Hepatic stellate cell (primary cell): ENCODE data around the gene ATXN2.
"Not testable (repeated sequence)": the region's sequence is repeated elsewhere in the genome, so short reads cannot be mapped to it uniquely, and the experiment has no call there.

Source experiments
- DNase-seq: peaks from one replicate; pipeline ENCODE4 v3.0.0; 2011; ENCODE audit warnings: low spot score

The ATXN2 gene

GRCh38 chr12:111599453-111600204 is 514 bp upstream of the ATXN2 start:
- peak; percentile 95 for DNase-seq

DNA sequence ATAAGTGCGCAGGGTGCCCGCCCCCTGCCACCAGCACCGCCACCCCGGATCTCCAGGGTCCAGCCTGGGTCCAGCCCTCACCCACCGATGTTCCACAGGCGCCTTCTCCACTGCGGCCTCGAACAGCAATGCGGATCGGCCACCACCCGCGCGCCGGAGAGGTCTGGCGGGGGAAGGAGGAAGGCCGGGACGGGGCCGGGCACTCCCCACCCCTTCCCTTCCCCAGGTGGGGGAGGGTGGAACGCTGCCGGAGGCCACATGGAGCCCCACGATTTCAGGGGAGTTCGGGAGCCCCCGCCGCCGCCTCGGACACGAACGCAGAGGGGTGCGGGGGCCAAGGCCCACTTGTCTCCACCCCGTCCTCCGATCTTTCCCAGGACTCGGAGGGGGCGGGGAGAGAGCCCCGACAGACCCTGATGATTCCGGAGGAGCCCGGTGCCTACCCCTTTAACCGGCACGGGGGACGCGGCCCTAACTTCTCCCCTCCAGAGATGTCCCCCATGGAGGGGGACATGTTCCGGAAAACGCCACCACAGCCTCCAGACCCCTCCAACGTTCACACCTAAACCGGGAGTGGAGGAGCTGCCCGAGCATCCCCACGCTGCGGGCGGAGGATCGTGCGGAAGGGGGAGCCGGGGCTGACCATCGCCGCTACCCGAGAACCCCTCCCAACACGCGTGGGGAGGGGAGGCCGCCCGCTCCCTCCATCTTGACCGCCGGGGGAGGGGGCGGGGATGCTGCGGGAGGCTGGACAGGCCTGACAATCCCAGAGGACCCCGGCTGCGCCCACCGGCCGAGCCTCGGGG is 1.1 kb downstream of the ATXN2 start:
- peak; percentile 56 for DNase-seq

GRCh38 chr12:111596985-111597830 is 1.9 kb downstream of the ATXN2 start:
- peak; percentile 72 for DNase-seq

DNA sequence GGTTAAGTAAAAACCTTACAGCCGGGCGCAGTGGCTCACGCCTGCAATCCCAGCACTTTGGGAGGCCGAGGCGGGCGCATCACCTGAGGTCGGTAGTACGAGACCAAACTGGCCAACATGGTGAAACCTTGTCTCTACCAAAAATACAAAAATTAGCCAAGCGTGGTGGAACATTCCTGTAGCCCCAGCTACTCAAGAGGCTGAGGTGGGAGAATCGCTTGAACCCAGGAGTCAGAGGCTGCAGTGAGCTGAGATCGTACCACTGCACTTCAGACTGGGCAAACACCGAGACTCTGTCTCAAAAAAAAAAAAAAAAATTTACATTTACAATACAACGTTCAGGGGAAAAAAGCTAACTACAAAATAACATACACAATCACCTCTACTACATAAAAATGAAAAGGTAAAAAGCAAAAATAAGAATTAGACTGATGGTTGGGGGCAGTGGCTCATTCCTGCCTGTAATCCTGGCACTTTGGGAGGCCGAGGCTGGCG is 3.7 kb downstream of the ATXN2 start:
- not testable (repeated sequence) for DNase-seq

- not testable (repeated sequence) for DNase-seq
These were observed 7.6 kb downstream of the ATXN2 start for GRCh38 chr12:111591399-111592010.

GRCh38 chr12:111590552-111590951 is 8.6 kb downstream of the ATXN2 start:
- DNase-seq = no peak

GRCh38 chr12:111589601-111590000 is 9.5 kb downstream of the ATXN2 start:
- DNase-seq = no peak

GRCh38 chr12:111588010-111588409 is 11.1 kb downstream of the ATXN2 start:
- DNase-seq = no peak

DNA sequence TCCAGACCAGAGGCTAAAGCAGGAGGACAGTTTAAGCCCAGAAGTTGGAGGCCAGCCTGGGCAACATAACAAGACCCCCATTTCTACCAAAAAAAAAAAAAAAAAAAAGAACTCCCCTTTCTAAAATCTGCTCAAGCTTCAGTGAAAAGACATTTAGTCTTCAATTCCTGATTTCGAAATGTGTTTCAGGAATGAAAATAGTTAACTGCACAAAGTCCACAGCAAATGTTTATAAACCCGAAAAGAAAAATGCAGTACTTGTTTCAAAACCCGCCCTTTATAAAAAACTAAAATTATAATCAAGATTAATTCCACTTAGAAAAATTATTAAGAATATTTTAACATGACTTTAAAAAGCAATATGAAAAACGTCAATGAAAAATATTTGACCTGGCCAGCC is 12.1 kb downstream of the ATXN2 start:
- DNase-seq = no peak

DNA sequence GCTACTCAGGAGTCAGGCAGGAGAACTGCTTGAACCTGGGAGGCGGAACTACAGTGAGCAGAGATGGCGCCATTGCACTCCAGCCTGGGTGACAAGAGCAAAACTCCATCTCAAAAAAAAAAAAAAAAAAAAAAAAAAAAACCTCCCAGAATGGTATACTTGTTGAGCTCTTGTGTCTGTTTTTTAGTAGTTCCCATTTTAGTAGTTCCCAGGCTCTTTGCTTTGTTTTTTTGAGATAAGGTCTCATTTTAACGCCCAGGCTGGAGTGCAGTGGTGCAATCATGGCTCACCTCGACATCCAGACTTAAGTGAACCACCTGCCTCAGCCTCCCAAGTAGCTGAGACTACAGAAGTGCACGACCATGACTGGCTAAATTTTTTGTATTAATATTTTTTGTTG is 13.4 kb downstream of the ATXN2 start:
- no peak for DNase-seq

DNA sequence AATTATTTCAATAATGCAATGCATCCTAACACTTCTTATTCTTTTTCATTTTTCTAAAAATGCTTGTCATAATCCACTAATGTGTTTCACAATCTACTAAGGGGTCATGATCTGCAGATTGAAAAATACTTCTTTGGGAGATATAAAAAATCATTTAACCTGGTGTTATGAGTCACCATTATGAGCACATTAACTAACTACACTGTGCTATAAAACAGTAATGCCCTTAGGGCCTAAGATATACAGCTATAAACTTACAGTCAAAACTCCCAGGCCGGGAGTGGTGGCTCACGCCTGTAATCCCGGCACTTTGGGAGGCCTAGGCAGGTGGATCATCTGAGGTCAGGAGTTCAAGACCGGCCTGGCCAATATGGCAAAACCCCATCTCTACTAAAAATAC is 14.2 kb downstream of the ATXN2 start:
- no peak for DNase-seq

- not testable (repeated sequence) for DNase-seq
These were observed 15.6 kb downstream of the ATXN2 start for GRCh38 chr12:111583506-111583905.

DNA sequence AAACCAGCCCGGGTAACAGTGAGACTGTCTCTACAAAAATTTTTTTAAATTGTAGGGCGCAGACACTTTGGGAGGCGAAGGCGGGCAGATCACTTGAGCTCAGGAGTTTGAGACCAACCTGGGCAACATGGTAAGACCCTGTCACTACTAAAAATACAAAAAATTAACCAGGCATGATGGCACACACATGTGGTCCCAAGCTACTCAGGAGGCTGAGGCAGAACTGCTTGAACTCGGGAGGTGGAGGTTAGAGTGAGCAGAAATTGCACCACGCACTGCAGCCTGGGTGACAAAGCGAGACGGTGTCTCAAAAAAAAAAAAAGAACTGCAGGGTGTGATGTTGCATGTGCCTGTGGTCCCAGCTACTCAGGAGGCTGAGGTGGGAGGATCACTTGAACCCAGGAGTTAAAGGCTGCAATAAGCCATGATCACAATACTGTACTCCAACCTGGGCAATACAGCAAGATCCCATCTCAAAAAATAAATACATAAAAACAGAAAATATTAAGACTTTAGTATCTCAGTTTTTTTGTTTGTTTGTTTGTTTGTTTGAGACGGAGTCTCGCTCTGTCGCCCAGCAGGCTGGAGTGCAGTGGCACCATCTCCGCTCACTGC is 16.9 kb downstream of the ATXN2 start:
- DNase-seq = no peak

DNA sequence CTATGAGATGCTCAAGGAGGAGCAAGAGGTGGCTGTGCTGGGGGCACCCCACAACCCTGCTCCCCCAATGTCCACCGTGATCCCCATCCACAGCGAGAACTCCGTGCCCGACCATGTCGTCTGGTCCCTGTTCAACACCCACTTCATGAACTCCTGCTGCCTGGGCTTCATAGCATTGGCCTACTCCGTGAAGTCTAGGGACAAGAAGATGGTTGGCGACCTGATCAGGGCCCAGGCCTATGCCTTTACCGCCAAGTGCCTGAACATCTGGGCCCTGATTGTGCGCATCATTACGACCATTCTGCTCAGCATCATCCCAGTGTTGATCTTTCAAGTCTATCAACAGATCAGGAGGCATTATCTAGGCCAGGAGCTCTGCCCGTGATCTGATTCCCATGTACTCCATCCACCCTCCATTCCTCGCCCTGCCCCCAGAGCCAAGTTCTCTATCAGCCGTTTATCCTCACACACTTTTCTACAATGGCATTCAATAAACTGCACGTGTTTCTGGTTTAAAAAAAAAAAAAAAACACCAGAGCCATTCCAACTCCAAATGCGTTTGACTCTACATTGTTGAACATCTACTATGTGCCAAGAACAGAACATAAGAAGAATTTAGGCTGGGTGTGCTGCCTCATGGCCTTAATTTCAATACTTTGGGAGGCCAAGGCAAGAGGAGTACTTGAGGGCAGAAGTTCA is 17.5 kb downstream of the ATXN2 start:
- no peak for DNase-seq

- no peak for DNase-seq
These were observed 18.4 kb downstream of the ATXN2 start for GRCh38 chr12:111580737-111581136.

- no peak for DNase-seq
These were observed 19.0 kb downstream of the ATXN2 start for GRCh38 chr12:111580119-111580425.

DNA sequence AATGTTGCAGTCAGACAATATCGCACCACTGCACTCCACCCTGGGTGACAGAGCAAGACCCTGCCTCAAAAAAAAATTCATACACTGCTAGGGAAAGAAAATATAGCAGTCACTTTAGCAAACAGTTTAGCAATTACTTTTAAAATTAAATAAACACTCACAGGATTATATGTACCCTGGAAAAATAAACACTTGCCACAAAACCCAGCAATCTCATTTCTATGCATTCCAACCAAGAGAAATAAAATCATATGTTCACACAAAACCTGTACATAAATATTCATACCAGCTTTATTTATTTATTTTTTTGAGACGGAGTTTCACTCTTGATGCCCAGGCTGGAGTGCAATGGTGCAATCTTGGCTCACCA is 20.2 kb downstream of the ATXN2 start:
- no peak for DNase-seq

DNA sequence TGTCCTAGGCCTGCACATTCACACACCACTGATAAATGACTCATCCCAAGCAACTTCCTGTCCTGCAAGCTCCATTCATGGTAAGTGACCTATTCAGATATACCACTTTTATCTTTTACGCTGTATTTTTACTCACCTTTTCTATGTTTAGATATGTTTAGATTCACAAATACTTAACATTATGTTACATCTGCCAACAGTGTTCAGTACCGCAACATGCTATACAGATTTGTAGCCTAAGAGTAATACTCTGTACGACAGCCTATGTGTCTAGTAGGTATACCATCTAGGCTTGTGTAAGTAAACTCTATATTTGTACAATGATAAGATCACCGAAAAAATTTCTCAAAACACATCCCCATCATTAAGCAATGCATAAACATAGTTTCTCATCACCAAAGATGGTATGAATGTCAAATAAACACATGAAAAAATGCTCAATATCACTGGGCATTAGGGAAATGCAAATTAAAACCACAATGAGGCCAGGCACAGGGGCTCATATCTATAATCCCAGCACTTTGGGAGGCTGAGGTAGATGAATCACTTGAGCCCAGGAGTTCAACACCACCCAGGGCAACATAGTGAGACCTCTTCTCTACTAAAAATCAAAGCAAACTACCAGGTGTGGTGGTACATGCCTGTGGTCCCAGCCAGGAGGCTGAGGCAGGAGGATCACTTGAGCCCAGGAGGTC is 20.7 kb downstream of the ATXN2 start:
- peak; percentile 57 for DNase-seq

DNA sequence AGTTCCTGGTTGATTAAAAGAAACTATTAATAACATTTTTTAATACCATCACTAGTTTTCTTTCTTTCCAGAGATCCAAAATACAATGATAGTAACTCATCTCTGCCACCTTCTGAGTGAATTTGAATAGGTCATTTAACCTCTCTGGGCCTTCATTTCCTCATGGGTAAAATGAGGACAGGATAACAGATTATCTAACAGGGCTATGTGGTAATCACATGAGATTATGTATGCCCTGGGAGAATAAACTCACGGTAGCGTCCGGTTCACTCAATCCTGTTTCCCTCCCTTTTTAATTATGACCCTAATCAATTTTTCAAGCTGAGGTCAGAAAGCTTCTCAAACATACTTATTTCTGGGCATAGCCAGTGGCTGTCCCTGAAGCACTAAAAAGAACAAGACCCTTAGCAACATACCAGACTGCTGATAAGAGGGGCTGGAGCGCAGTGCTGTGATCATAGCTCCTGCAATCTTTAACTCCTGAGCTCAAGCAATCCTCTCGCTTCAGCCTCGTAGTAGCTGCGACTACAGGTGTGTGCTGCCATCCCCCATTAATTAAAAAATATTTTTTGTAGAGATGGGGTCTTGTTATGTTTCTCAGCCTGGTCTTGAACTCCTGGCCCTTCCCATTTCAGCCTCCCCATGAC is 24.2 kb downstream of the ATXN2 start:
- no peak for DNase-seq

GRCh38 chr12:111573476-111573875 is 25.6 kb downstream of the ATXN2 start:
- DNase-seq = no peak
